Hepatocyte (in vitro differentiated cells): ENCODE results near the gene MRPS12.

Experiments
- CTCF ChIP-seq: fragments of 200-600 bp; sonication (generic); IDR thresholded peaks from 2 replicates; pipeline ENCODE4 v1.5.1; 2016; ENCODE audit warnings: antibody characterized with exemption, mild to moderate bottlenecking; ENCODE audit not compliant: poor library complexity
- EZH2 ChIP-seq: fragments of 200-600 bp; sonication (generic); IDR thresholded peaks from 2 replicates; pipeline ENCODE4 v1.6.1; 2016; ENCODE audit warnings: antibody characterized with exemption, mild to moderate bottlenecking, borderline replicate concordance
- EZH2phosphoT487 ChIP-seq: fragments of 200-600 bp; sonication (generic); IDR thresholded peaks from one replicate; pipeline ENCODE4 v1.6.1; 2018; ENCODE audit warnings: antibody characterized with exemption, mild to moderate bottlenecking, low read depth, moderate library complexity; ENCODE audit not compliant: unreplicated experiment, severe bottlenecking

DNA sequence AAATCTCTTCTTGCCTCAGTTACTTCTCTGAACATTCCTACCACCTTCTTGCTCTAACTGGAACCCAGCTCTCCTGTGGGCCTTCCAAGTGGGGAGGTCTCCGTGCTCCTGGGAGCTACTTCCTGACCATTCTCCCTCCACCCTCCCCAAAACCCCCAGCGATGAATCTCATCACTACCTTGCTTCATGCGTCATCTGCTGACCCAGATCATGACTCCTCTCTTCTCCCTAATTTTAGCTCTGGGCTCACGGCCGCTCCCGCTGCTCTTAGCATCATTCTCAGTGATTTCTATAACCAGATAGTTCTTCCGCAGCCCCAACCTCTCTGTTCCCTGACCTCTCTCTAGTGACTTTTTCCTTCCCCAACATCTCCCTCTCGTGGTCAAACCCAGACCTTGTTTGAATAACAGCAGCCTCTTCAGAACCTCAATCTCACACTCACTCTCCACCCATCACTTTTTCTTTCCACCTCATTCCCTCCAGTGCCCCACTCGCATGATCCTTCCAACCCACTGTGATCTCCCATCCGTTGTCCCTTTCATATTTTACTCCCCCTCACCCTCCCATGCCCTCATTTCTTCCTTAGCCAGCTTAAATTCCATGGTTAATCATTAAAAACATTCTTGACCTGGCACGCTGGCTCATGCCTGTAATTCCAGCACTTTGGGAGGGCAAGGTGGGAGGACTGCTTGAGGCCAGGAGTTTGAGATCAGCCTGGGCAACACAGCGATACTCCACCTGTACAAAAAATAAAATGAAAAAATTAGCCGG, 21.8 kb downstream of the MRPS12 start:
- TF ChIP-seq CTCF (peak; percentile 52), EZH2 (no peak), EZH2phosphoT487 (no peak)
